GOT3 (cell line): ENCODE measurements around the gene NCR3LG1.
A peak's percentile ranks its signal among the peaks of the same experiment; 100 is the strongest.

Experiments used
- DNase-seq: peaks from one replicate; lab custom pipeline; 2025; ENCODE audit warnings: mixed read lengths; lab: John Stamatoyannopoulos, UW

Gene NCR3LG1, protein sequence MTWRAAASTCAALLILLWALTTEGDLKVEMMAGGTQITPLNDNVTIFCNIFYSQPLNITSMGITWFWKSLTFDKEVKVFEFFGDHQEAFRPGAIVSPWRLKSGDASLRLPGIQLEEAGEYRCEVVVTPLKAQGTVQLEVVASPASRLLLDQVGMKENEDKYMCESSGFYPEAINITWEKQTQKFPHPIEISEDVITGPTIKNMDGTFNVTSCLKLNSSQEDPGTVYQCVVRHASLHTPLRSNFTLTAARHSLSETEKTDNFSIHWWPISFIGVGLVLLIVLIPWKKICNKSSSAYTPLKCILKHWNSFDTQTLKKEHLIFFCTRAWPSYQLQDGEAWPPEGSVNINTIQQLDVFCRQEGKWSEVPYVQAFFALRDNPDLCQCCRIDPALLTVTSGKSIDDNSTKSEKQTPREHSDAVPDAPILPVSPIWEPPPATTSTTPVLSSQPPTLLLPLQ

DNA sequence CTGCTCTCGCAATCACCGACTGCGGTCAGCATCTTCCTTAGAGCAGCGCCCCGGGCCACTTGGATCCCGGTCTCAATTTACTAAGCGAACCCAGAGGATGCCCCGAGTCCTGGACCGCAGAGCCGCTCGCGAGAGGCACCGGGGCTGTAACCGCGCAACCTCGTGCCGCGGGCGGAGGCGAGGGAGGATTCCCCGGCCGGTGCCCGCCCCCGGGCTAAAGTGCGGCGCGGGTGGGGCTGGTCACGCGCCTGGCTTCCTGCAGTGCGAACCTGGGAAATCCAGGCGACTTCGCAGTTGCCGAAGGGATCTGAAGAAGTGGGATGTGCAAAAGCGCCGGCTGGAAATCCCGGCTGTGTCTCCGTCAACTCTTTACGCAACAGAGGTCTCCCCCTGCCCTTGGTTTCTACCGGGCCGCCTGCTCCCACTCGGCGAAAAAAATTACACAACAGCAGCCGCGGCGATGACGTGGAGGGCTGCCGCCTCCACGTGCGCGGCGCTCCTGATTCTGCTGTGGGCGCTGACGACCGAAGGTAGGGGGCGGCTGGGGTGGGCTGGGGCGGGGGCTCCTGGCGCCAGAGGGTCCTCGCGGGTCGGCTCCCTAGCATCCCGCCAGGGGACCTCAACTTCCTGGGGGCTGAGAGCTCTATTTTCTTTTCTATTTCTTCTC lies at the start of gene NCR3LG1:
TSS of gene NCR3LG1 (plus strand) at position 291 of the 667 bp plus-strand sequence. CDS start at position 461, 170 bp downstream.
- DNase-seq: no peak

GRCh38 chr11:17313349-17314231 lies 38.0 kb upstream of the NCR3LG1 start:
- DNase-seq: no peak

GRCh38 chr11:17314232-17314547 lies 37.4 kb upstream of the NCR3LG1 start:
- no peak for DNase-seq

DNA sequence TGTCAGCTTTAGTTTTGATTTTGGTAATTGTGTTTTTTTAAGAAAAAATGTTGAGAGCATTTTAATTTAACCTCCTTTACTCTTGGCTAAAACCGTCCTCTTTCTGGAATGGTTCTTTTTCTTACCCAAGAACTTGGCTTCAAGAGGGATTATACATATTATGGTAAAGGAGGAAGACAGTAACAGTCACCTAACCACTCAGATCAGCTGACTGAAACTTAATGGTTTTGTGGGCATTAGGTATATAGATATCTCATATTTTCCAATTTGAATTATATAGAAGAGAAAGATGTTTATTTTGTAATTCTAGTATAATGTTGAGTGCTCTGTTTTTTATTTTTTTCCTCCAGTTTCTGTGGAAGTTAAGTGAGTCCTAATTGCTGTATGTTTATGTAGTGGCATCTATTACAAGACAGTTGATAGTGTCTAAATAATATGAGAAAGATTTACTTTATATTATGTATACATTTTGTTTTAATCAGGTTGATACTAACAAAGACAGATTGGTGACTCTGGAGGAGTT lies 36.6 kb upstream of the NCR3LG1 start:
- DNase-seq: no peak

GRCh38 chr11:17328871-17329494 lies 22.6 kb upstream of the NCR3LG1 start:
- no peak for DNase-seq

- no peak for DNase-seq
Observed at GRCh38 chr11:17331669-17332068, 19.9 kb upstream of the NCR3LG1 start.

DNA sequence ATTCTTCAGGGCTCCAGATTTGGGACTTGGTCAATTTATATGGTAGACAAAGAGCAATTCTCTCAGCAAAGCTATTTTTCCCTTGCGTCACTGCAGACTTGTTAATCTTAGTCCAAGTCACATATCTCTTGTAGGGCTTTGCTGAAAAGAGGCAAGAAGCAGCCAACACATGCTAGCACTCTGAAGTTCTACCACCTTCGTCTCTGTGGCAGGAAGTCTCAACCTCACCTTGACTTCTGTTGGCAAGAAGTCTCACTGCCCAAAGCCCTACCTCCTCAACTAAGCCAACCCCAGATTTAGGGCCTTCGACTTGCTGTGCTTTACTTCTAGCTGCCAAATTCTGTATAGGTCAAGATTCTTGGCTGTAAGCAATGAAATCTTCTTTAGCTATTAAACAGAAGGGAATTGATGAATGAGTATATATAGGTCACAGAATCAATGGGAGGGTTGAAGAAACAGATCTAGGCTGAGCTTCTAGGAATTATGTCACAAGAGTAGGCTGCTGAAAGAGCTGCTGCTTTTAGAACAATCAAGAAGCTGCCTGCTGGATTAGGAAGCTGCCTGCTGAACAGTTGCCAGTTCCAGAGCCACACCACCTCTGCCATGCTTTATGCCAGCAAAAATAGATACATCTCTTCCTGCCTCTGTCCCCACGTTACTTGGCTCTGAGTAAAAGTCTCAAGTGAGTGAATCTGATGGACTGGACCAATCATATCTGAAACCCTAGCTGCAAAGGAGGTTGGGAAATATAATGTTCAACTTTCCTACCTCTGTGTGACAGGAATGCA lies 17.6 kb upstream of the NCR3LG1 start:
- no peak for DNase-seq

- DNase-seq: no peak
Observed at GRCh38 chr11:17343257-17343656, 8.3 kb upstream of the NCR3LG1 start.

- DNase-seq: no peak
Observed at GRCh38 chr11:17343907-17344306, 7.7 kb upstream of the NCR3LG1 start.

GRCh38 chr11:17347676-17348075 lies 3.9 kb upstream of the NCR3LG1 start:
- no peak for DNase-seq

- no peak for DNase-seq
Observed at GRCh38 chr11:17350455-17351171, 987 bp upstream of the NCR3LG1 start.

GRCh38 chr11:17351172-17351509 lies 459 bp upstream of the NCR3LG1 start:
- no peak for DNase-seq

DNA sequence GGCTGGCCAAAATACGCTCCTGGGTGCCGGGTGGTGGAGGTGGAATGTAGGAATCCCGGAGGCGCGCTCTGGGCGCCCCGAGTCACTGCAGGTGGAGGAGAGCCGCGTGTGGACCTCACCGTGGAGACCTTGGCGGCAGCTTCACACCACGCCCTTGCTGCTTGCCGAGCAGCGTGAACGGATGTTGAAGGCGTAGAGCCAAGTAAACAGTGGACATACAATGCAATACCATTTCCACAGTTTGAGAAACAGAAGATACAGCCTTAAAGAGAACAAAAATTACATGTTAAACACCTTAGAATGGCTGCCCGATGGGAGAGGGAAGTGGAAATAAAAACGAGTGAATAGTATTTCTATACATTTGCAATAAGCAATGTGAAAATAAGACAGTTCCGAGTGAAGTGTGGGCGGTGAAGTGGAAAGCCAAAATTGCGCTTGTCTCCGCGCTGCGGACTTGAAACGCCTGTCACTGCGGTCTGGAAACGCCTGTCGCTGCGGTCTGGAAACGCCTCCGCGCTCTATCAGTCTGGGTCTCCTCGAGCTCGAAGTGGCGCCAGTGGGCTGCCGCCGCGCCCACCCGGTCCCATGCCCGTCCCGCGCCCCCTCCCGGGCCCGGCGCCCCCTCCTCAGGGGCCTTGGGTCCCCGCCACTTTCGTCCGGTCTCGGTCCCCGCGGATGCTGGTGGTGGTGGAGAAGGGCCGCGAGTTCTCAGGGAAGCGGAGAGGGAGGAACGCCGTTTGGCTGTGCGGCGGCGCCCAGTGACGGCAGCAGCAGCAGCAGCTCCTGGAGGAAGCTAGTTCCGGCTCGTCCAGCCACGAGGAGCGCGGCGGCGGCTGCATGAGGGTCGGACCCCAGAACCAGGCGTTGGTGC lies 1.6 kb downstream of the NCR3LG1 start:
- no peak for DNase-seq

- DNase-seq: no peak
Observed at GRCh38 chr11:17353821-17354600, 2.4 kb downstream of the NCR3LG1 start.

DNA sequence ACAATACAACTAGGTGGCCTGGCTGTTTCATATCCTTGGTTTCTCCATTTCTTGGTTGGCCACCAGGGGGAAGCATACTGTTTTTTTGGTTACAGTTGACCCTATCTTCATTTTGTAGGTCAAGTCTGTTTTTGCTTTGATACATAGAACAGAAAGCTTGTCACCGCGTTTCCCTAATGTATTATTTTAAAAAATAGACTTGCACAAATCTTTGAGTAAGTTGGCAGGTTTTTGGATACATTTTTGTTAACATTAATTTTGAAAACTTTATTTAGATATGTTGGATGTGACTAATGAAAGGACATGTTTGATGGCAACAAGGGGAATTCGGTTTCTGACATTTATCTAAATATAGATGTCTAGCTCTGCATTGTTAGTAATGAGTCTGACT lies 3.0 kb downstream of the NCR3LG1 start:
- peak; percentile 7 for DNase-seq

DNA sequence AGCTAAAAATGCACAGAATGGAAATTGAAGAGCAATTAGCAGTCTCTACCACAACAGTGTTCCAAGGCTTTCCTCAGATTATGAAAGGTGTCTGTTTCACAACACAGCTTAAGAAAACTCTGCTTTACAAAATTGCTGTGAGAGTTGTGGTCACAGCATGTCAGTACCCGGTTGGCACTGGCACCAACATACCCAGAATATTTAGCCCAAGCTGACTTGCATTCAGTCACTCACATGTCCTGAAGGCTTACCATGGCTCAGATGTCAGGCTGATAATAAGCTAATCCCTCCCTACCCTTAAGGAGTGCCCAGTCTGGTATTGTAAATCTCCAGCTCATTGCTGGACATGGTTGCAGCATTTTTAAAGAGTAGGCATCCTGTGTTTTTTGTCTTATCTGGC lies 14.9 kb downstream of the NCR3LG1 start:
- no peak for DNase-seq

DNA sequence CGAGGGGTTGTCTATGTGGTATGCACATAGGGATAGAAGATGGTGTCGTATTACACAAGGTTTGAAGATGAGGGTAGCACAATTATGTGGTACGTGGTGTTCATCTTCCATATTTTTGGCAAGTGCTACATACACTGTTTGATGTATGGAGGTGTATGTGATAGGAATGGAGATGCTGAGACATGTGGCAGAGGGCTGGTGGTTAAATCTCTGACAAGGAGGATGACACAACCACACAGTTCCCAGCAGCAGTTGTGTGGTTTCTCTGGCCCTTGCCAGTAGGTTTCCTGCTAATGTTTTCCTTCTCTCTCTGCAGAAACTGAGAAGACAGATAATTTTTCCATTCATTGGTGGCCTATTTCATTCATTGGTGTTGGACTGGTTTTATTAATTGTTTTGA lies 17.0 kb downstream of the NCR3LG1 start:
- no peak for DNase-seq

DNA sequence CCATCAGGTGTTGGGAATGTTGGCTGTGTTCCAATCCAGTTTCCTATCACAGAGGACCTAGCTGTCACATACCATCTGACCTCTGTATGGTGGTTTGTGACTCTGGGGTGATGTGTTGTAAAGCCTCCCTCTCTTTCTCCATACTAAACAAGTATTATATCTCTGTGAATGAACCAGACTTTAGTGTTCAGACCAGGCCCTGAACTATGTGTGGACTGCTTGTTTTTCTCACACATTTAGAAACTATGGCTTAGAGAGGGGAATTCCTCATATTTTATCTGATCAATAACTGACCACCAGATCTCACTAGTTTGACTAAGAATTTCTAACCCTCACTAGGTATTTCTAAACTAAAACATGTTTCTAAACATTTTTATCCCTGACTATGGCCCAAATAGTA lies 17.5 kb downstream of the NCR3LG1 start:
- DNase-seq: no peak
